IMR-90 (cell line): ENCODE measurements around the gene RNGTT. TPM values are rescaled to one million over a fixed set of nuclear protein-coding genes. Genes with fewer than 3 reads are reported as not detected.

Experiments used
- ATAC-seq: fragments of 200-7000 bp; cut with Tn5 transposase; 2 replicates; pipeline ENCODE4 v1.9.1; 2020; ENCODE audit warnings: low read depth, mild to moderate bottlenecking, moderate library complexity
- BruUV-seq: library from RNA; stranded (reverse); fragments of 400-500 nt; replicated peaks from 2 replicates; lab custom pipeline; 2021; lab: Mats Ljungman, UMichigan
- CTCF ChIA-PET: fragments of 300-600 bp; formaldehyde crosslinking; extraction: SDS; loops from one replicate; lab custom pipeline; 2021; ENCODE audit warnings: antibody characterized with exemption; lab: Yijun Ruan, JAX
- POLR2A ChIA-PET: fragments of 300-600 bp; sonication (Branson Sonifier 250); formaldehyde crosslinking; loops from one replicate; lab custom pipeline; 2022; ENCODE audit warnings: antibody characterized with exemption; ENCODE audit not compliant: unreplicated experiment; lab: Charles Lee
- DNase-seq: peaks from one replicate; pipeline ENCODE4 v3.0.0; 2013
- H2AFZ ChIP-seq: replicated peaks from 2 replicates; pipeline ENCODE3; 2013; ENCODE audit warnings: low read length, mild to moderate bottlenecking; ENCODE audit not compliant: poor library complexity
- H2AK5ac ChIP-seq: 2 replicates; pipeline ENCODE4 v1.6.1; 2013; ENCODE audit warnings: low read depth, low read length, inconsistent platforms
- H2AK9ac ChIP-seq: replicated peaks from 2 replicates; pipeline ENCODE3; 2013; ENCODE audit warnings: mild to moderate bottlenecking, low read depth, low read length, moderate library complexity; ENCODE audit not compliant: poor library complexity
- H2BK120ac ChIP-seq: 2 replicates; pipeline ENCODE4 v1.6.1; 2013; ENCODE audit warnings: low read depth, low read length, inconsistent platforms
- H2BK15ac ChIP-seq: 3 replicates; pipeline ENCODE4 v1.6.1; 2013; ENCODE audit warnings: low read depth, low read length, inconsistent platforms
- H2BK20ac ChIP-seq: 2 replicates; pipeline ENCODE4 v1.6.1; 2013; ENCODE audit warnings: low read depth, mild to moderate bottlenecking, inconsistent platforms, low read length, moderate library complexity
- H2BK5ac ChIP-seq: 2 replicates; pipeline ENCODE4 v1.6.1; 2013; ENCODE audit warnings: mild to moderate bottlenecking, low read depth, low read length, inconsistent platforms; ENCODE audit not compliant: poor library complexity, severe bottlenecking
- H3K14ac ChIP-seq: replicated peaks from 2 replicates; pipeline ENCODE4 v1.6.1; 2013; ENCODE audit warnings: low read depth, low read length, inconsistent platforms
- H3K18ac ChIP-seq: 2 replicates; pipeline ENCODE4 v1.6.1; 2013; ENCODE audit warnings: low read depth, low read length, control low read depth
- H3K23ac ChIP-seq: 2 replicates; pipeline ENCODE4 v1.6.1; 2013; ENCODE audit warnings: low read depth, low read length, inconsistent platforms
- H3K27ac ChIP-seq: 2 replicates; pipeline ENCODE4 v1.5.1; 2013; ENCODE audit warnings: mild to moderate bottlenecking, control low read depth, low read length; ENCODE audit not compliant: insufficient read depth
- H3K27me3 ChIP-seq: 2 replicates; pipeline ENCODE4 v1.6.1; 2013; ENCODE audit warnings: low read length; ENCODE audit not compliant: control insufficient read depth, insufficient read depth
- H3K36me3 ChIP-seq: 2 replicates; pipeline ENCODE4 v1.6.1; 2013; ENCODE audit warnings: low read length, mixed read lengths; ENCODE audit not compliant: control insufficient read depth, insufficient read depth
- H3K4ac ChIP-seq: 2 replicates; pipeline ENCODE4 v1.6.1; 2013; ENCODE audit warnings: low read depth, low read length, inconsistent platforms
- H3K4me1 ChIP-seq: 2 replicates; pipeline ENCODE4 v1.6.1; 2013; ENCODE audit warnings: low read length, mixed read lengths; ENCODE audit not compliant: control insufficient read depth, insufficient read depth
- H3K4me2 ChIP-seq: 2 replicates; pipeline ENCODE4 v1.6.1; 2013; ENCODE audit warnings: low read depth, mild to moderate bottlenecking, control low read depth, low read length, moderate library complexity
- H3K4me3 ChIP-seq: 2 replicates; pipeline ENCODE4 v1.5.1; 2013; ENCODE audit warnings: low read depth, mild to moderate bottlenecking, control low read depth, low read length, moderate library complexity; ENCODE audit not compliant: insufficient read depth
- H3K56ac ChIP-seq: 2 replicates; pipeline ENCODE4 v1.6.1; 2013; ENCODE audit warnings: low read length, inconsistent platforms; ENCODE audit not compliant: insufficient read depth; ENCODE audit errors: extremely low read depth
- H3K79me1 ChIP-seq, 2 experiments: 2 replicates each; pipeline ENCODE4 v1.6.1; 2013; ENCODE audit warnings: low read length in 2 of 2, inconsistent platforms in 1 of 2, low read depth in 1 of 2
- H3K9ac ChIP-seq: 2 replicates; pipeline ENCODE4 v1.6.1; 2013; ENCODE audit warnings: low read depth, low read length, control low read depth
- H3K9me1 ChIP-seq: 2 replicates; pipeline ENCODE4 v1.6.1; 2013; ENCODE audit warnings: low read length, inconsistent platforms; ENCODE audit not compliant: insufficient read depth
- H3K9me3 ChIP-seq: 2 replicates; pipeline ENCODE4 v1.6.1; 2013; ENCODE audit warnings: low read length; ENCODE audit not compliant: control insufficient read depth, insufficient read depth
- H4K20me1 ChIP-seq: 2 replicates; pipeline ENCODE4 v1.6.1; 2013; ENCODE audit warnings: low read length, inconsistent platforms; ENCODE audit not compliant: insufficient read depth
- H4K5ac ChIP-seq: 2 replicates; pipeline ENCODE4 v1.6.1; 2013; ENCODE audit warnings: mild to moderate bottlenecking, low read depth, low read length, control low read depth
- H4K8ac ChIP-seq, 2 experiments: 2 replicates each; pipeline ENCODE4 v1.6.1; 2013; ENCODE audit warnings: low read depth in 2 of 2, low read length in 2 of 2, control low read depth in 1 of 2, inconsistent platforms in 1 of 2
- H4K91ac ChIP-seq: 2 replicates; pipeline ENCODE4 v1.6.1; 2013; ENCODE audit warnings: low read depth, low read length, inconsistent platforms; ENCODE audit not compliant: insufficient read depth
- BHLHE40 ChIP-seq: fragments of 150-350 bp; IDR thresholded peaks from 2 replicates; pipeline ENCODE4 v1.6.1; 2016; ENCODE audit warnings: mild to moderate bottlenecking, low read depth, low read length
- CEBPB ChIP-seq: IDR thresholded peaks from 2 replicates; pipeline ENCODE4 v1.6.1; 2012; ENCODE audit warnings: low read depth, low read length, improper control_type of control experiment
- CHD1 ChIP-seq: IDR thresholded peaks from 2 replicates; pipeline ENCODE4 v1.6.1; 2012; ENCODE audit warnings: low read depth, low read length, improper control_type of control experiment
- FOS ChIP-seq: fragments of 150-350 bp; IDR thresholded peaks from 2 replicates; pipeline ENCODE4 v1.6.1; 2016; ENCODE audit warnings: low read depth, low read length
- MAFK ChIP-seq: IDR thresholded peaks from 2 replicates; pipeline ENCODE4 v1.6.1; 2012; ENCODE audit warnings: low read depth, low read length, improper control_type of control experiment
- MAZ ChIP-seq: IDR thresholded peaks from 2 replicates; pipeline ENCODE4 v1.6.1; 2012; ENCODE audit warnings: low read depth, mild to moderate bottlenecking, low read length, improper control_type of control experiment, moderate library complexity, borderline replicate concordance
- MXI1 ChIP-seq: IDR thresholded peaks from 2 replicates; pipeline ENCODE4 v1.6.1; 2012; ENCODE audit warnings: low read depth, mild to moderate bottlenecking, low read length, moderate library complexity, borderline replicate concordance
- NFE2L2 ChIP-seq: fragments of 150-350 bp; IDR thresholded peaks from 2 replicates; pipeline ENCODE4 v1.6.1; 2016; ENCODE audit warnings: low read depth, mild to moderate bottlenecking, low read length
- POLR2A ChIP-seq: IDR thresholded peaks from 2 replicates; pipeline ENCODE4 v1.6.1; 2012; ENCODE audit warnings: mild to moderate bottlenecking, low read depth, low read length
- RAD21 ChIP-seq: IDR thresholded peaks from 2 replicates; pipeline ENCODE4 v1.6.1; 2012; ENCODE audit warnings: low read length, improper control_type of control experiment
- RCOR1 ChIP-seq: IDR thresholded peaks from 2 replicates; pipeline ENCODE4 v1.6.1; 2012; ENCODE audit warnings: mild to moderate bottlenecking, low read length, improper control_type of control experiment; ENCODE audit not compliant: insufficient replicate concordance
- RFX5 ChIP-seq: IDR thresholded peaks from 2 replicates; pipeline ENCODE4 v1.8.0; 2012; ENCODE audit warnings: low read depth, mild to moderate bottlenecking, low read length, moderate library complexity
- SMC3 ChIP-seq: fragments of 150-350 bp; IDR thresholded peaks from 2 replicates; pipeline ENCODE4 v1.6.1; 2016; ENCODE audit warnings: low read depth, mild to moderate bottlenecking, antibody characterized with exemption, low read length, moderate library complexity
- USF2 ChIP-seq: fragments of 150-350 bp; IDR thresholded peaks from 2 replicates; pipeline ENCODE4 v1.6.1; 2017; ENCODE audit warnings: mild to moderate bottlenecking, antibody characterized with exemption, low read length, low read depth
- WGBS, 2 experiments: methylation state at CpG; one replicate each; pipeline versions ENCODE4 v1.1.5 to v1.1.7; 2013; ENCODE audit warnings: missing lambda C conversion rate in 2 of 2; ENCODE audit not compliant: insufficient read length in 1 of 2; ENCODE audit errors: extremely low coverage in 2 of 2; 5-methylcytosine and 5-hydroxymethylcytosine counted together
- dilution Hi-C: fragments of 300-500 bp; cut with HindIII; formaldehyde crosslinking; loops from one replicate; pipeline ENCODE4 v1.14.3; 2018; ENCODE audit warnings: low sequenced_read_pairs; ENCODE audit not compliant: unreplicated experiment
- in situ Hi-C: fragments of 300-500 bp; cut with MboI; formaldehyde crosslinking; loops from 3 replicates; pipeline ENCODE4 v1.14.3; 2019; ENCODE audit warnings: low sequenced_read_pairs, inconsistent platforms, mixed read lengths
- intact Hi-C: fragments of 100-400 bp; cut with micrococcal nuclease; formaldehyde crosslinking; loops from 2 replicates; pipeline ENCODE4 v1.10.0; 2022
- polyA plus RNA-seq, 3 experiments: library from polyadenylated mRNA; depleted of rRNA; stranded (reverse); fragments of >200 nt; gene quantifications; 2 replicates each; pipeline ENCODE4 v1.2.3, GENCODE V29; 2012; ENCODE audit warnings: low replicate concordance in 1 of 3
- total RNA-seq: library from RNA; depleted of rRNA; stranded (reverse); fragments of >200 nt; gene quantifications from 2 replicates; pipeline ENCODE4 v1.2.3, GENCODE V29; 2012
- TF ChIP-seq, protein P1 (sequence below): fragments of 150-350 bp; IDR thresholded peaks from 2 replicates; pipeline ENCODE4 v1.6.1; 2016; ENCODE audit warnings: low read depth, mild to moderate bottlenecking, low read length, moderate library complexity, borderline replicate concordance
- TF ChIP-seq, protein P2 (sequence below): conservative IDR thresholded peaks from 2 replicates; pipeline ENCODE4 v1.5.1; 2012; ENCODE audit warnings: mild to moderate bottlenecking, low read depth, low read length, improper control_type of control experiment

Gene RNGTT
- total and polyA plus RNA-seq, 2 of the 4 experiments (the other 2 are of a cell fraction) = 5.4 to 21.7 TPM

DNA sequence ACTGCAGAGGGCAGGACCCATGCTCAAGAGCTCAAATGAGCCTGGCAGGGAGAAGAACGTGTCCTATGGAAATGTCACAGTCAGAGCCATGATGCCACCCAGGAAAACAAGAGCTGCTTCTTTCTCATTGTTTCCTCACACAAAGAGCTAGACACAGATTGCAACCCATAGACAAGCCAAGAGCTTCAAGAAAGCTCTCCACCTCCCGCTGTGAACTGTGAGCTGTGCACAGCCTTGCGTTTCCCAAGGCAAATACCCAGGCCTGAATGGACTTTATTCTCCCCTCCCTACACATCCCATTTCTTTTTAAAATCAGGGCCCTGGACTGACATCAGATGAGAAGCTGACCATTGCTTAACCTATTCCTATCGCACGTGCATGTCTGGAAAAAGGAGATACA lies 388.8 kb downstream of the RNGTT start:
- ATAC-seq = no peak
- dilution Hi-C loops (no loop called here), in situ Hi-C loops (no loop called here), intact Hi-C loops (no loop called here)
- no peak overlapping the region for H2AK9ac ChIP-seq
- H3K18ac ChIP-seq = no peak overlapping the region
- no peak overlapping the region for H2BK120ac ChIP-seq
- TF ChIP-seq CHD1 = no peak
- TF ChIP-seq, protein P1, sequence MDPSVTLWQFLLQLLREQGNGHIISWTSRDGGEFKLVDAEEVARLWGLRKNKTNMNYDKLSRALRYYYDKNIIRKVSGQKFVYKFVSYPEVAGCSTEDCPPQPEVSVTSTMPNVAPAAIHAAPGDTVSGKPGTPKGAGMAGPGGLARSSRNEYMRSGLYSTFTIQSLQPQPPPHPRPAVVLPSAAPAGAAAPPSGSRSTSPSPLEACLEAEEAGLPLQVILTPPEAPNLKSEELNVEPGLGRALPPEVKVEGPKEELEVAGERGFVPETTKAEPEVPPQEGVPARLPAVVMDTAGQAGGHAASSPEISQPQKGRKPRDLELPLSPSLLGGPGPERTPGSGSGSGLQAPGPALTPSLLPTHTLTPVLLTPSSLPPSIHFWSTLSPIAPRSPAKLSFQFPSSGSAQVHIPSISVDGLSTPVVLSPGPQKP = no peak
- TF ChIP-seq RCOR1 = no peak
- no peak for TF ChIP-seq BHLHE40
- no peak for TF ChIP-seq SMC3
- no peak for TF ChIP-seq USF2
- no peak for TF ChIP-seq FOS
- TF ChIP-seq MAFK = no peak
- no peak for TF ChIP-seq MXI1
- TF ChIP-seq CEBPB = no peak
- no peak for TF ChIP-seq MAZ
- no peak for TF ChIP-seq RFX5
- TF ChIP-seq, protein P2, sequence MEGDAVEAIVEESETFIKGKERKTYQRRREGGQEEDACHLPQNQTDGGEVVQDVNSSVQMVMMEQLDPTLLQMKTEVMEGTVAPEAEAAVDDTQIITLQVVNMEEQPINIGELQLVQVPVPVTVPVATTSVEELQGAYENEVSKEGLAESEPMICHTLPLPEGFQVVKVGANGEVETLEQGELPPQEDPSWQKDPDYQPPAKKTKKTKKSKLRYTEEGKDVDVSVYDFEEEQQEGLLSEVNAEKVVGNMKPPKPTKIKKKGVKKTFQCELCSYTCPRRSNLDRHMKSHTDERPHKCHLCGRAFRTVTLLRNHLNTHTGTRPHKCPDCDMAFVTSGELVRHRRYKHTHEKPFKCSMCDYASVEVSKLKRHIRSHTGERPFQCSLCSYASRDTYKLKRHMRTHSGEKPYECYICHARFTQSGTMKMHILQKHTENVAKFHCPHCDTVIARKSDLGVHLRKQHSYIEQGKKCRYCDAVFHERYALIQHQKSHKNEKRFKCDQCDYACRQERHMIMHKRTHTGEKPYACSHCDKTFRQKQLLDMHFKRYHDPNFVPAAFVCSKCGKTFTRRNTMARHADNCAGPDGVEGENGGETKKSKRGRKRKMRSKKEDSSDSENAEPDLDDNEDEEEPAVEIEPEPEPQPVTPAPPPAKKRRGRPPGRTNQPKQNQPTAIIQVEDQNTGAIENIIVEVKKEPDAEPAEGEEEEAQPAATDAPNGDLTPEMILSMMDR = no peak
- no peak for TF ChIP-seq RAD21
- TF ChIP-seq NFE2L2 = no peak
- no peak for TF ChIP-seq POLR2A
- H2AK5ac ChIP-seq = no peak overlapping the region
- no peak overlapping the region for H4K5ac ChIP-seq
- H2BK15ac ChIP-seq = no peak overlapping the region
- no peak overlapping the region for H3K4ac ChIP-seq
- H3K14ac ChIP-seq = no peak overlapping the region
- H2BK5ac ChIP-seq = no peak overlapping the region
- H4K20me1 ChIP-seq = no peaks in the 10 kb centered on the region
- no peak overlapping the region for H4K8ac ChIP-seq
- no peaks in the 10 kb centered on the region for H3K27me3 ChIP-seq
- 82% methylated on average over 2 of the region's 5 CpGs; no CpG with 5 or more reads in 1 of the 2 experiments for WGBS, 2 experiments
- no peak overlapping the region for H4K91ac ChIP-seq
- H3K56ac ChIP-seq = no peak overlapping the region
- no peaks in the 10 kb centered on the region for H3K36me3 ChIP-seq
- no peaks in the 10 kb centered on the region for H3K4me1 ChIP-seq
- H3K9ac ChIP-seq = no peak overlapping the region
- no peak for DNase-seq
- H3K9me1 ChIP-seq = no peaks in the 10 kb centered on the region
- BruUV-seq = no TSS peak
- H3K9me3 ChIP-seq = no peaks in the 10 kb centered on the region
- no peak overlapping the region for H3K27ac ChIP-seq
- H2BK20ac ChIP-seq = no peak overlapping the region
- H3K4me2 ChIP-seq = no peak overlapping the region
- POLR2A ChIA-PET = no interaction called here
- no peak overlapping the region for H2AFZ ChIP-seq
- CTCF ChIA-PET = no interaction called here
- no peaks in the 10 kb centered on the region for H3K79me1 ChIP-seq
- H3K4me3 ChIP-seq = no peak overlapping the region
- no peak overlapping the region for H3K23ac ChIP-seq
